RWPE2 (cell line): ENCODE results near the gene SELENOM.

Experiments used
- ATAC-seq: fragments of 200-7000 bp; cut with Tn5 transposase; 3 replicates; pipeline ENCODE4 v1.9.1; 2021; ENCODE audit warnings: low read depth
- DNase-seq: peaks from one replicate; pipeline ENCODE4 v3.0.0-alpha.2; 2020; ENCODE audit warnings: low spot score
- H3K27ac ChIP-seq: fragments of 450-650 bp; 2 replicates; pipeline ENCODE4 v1.5.1; 2017; ENCODE audit warnings: mild to moderate bottlenecking; ENCODE audit not compliant: poor library complexity, severe bottlenecking
- H3K27me3 ChIP-seq: fragments of 250-450 bp; sonication (Bioruptor Pico); 2 replicates; pipeline ENCODE4 v1.5.1; 2021; ENCODE audit warnings: mild to moderate bottlenecking, moderate library complexity; ENCODE audit not compliant: insufficient read depth, poor library complexity, severe bottlenecking
- H3K36me3 ChIP-seq: fragments of 250-450 bp; sonication (Bioruptor Pico); 2 replicates; pipeline ENCODE4 v1.5.1; 2020; ENCODE audit warnings: low read depth, mild to moderate bottlenecking, moderate library complexity
- H3K4me1 ChIP-seq: fragments of 250-450 bp; sonication (Bioruptor Pico); 2 replicates; pipeline ENCODE4 v1.5.1; 2021; ENCODE audit warnings: mild to moderate bottlenecking, moderate library complexity; ENCODE audit not compliant: insufficient read depth, poor library complexity, severe bottlenecking
- H3K4me3 ChIP-seq: fragments of 250-450 bp; sonication (Bioruptor Pico); 2 replicates; pipeline ENCODE4 v1.5.1; 2021; ENCODE audit warnings: mild to moderate bottlenecking, moderate library complexity; ENCODE audit not compliant: severe bottlenecking
- H3K9me3 ChIP-seq: fragments of 250-450 bp; sonication (Bioruptor Pico); 2 replicates; pipeline ENCODE4 v1.5.1; 2021; ENCODE audit warnings: mild to moderate bottlenecking, moderate library complexity; ENCODE audit not compliant: severe bottlenecking
- CTCF ChIP-seq: fragments of 450-650 bp; IDR thresholded peaks from one replicate; pipeline ENCODE4 v1.5.1; 2017; ENCODE audit warnings: mild to moderate bottlenecking, moderate library complexity; ENCODE audit not compliant: poor library complexity, severe bottlenecking

Gene SELENOM

GRCh38 chr22:31124811-31125465, 17.6 kb upstream of the SELENOM start:
- Histone ChIP-seq H3K27ac (no peak overlapping the region), H3K4me3 (no peak overlapping the region), H3K9me3 (no peaks in the 10 kb centered on the region), H3K36me3 (no peaks in the 10 kb centered on the region), H3K27me3 (no peaks in the 10 kb centered on the region), H3K4me1 (no peaks in the 10 kb centered on the region)
- no peak for TF ChIP-seq CTCF
- DNase-seq (no peak), ATAC-seq (no peak)

GRCh38 chr22:31124290-31124689, 16.9 kb upstream of the SELENOM start:
- no peaks in the 10 kb centered on the region for H3K9me3 ChIP-seq
- no peaks in the 10 kb centered on the region for H3K27me3 ChIP-seq
- no peak overlapping the region for H3K4me3 ChIP-seq
- TF ChIP-seq CTCF: no peak
- DNase-seq (no peak), ATAC-seq (no peak)
- no peaks in the 10 kb centered on the region for H3K4me1 ChIP-seq
- H3K27ac ChIP-seq: no peak overlapping the region
- H3K36me3 ChIP-seq: no peaks in the 10 kb centered on the region

GRCh38 chr22:31123292-31123602, 15.9 kb upstream of the SELENOM start:
- H3K27ac ChIP-seq: no peak overlapping the region
- ATAC-seq: no peak; the same call in 2 of the 3 replicates

GRCh38 chr22:31122532-31123291, 15.3 kb upstream of the SELENOM start, which contains the start of gene INPP5J:
Gene INPP5J (plus strand): TSS chr22:31122966. CDS start chr22:31123015, 49 bp downstream.
- no peaks in the 10 kb centered on the region for H3K4me1 ChIP-seq
- H3K9me3 ChIP-seq: no peaks in the 10 kb centered on the region
- peak within 1 kb of the TSS; percentile 49 for H3K4me3 ChIP-seq
- DNase-seq (no peak), ATAC-seq (peak; percentile 88)
- no peaks in the 10 kb centered on the region for H3K36me3 ChIP-seq
- no peaks in the 10 kb centered on the region for H3K27me3 ChIP-seq
- no peak within 1 kb of the TSS for H3K27ac ChIP-seq
- TF ChIP-seq CTCF: no peak

More at GRCh38 chr22:31123292-31123602, 15.9 kb upstream of the SELENOM start:
- Histone ChIP-seq H3K36me3 (no peaks in the 10 kb centered on the region), H3K4me3 (peak overlapping the region; percentile 49), H3K9me3 (no peaks in the 10 kb centered on the region), H3K27me3 (no peaks in the 10 kb centered on the region), H3K4me1 (no peaks in the 10 kb centered on the region)
- DNase-seq: no peak
- no peak for TF ChIP-seq CTCF

GRCh38 chr22:31122196-31122531, 14.8 kb upstream of the SELENOM start:
- no peak for TF ChIP-seq CTCF
- Histone ChIP-seq H3K27ac (no peak overlapping the region), H3K9me3 (no peaks in the 10 kb centered on the region), H3K4me3 (no peak overlapping the region), H3K27me3 (no peaks in the 10 kb centered on the region), H3K4me1 (no peaks in the 10 kb centered on the region), H3K36me3 (no peaks in the 10 kb centered on the region)
- DNase-seq (no peak), ATAC-seq (no peak)
